Measurements from ENCODE around the gene USP24.

DNA sequence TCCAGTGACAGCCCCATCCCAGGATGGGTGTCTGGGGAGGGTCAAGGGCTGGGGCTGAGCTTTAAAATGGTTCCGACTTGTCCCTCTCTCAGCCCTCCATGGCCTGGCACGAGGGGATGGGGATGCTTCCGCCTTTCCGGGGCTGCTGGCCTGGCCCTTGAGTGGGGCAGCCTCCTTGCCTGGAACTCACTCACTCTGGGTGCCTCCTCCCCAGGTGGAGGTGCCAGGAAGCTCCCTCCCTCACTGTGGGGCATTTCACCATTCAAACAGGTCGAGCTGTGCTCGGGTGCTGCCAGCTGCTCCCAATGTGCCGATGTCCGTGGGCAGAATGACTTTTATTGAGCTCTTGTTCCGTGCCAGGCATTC, 151.6 kb downstream of the USP24 start:
- TF ChIP-seq, protein P1, sequence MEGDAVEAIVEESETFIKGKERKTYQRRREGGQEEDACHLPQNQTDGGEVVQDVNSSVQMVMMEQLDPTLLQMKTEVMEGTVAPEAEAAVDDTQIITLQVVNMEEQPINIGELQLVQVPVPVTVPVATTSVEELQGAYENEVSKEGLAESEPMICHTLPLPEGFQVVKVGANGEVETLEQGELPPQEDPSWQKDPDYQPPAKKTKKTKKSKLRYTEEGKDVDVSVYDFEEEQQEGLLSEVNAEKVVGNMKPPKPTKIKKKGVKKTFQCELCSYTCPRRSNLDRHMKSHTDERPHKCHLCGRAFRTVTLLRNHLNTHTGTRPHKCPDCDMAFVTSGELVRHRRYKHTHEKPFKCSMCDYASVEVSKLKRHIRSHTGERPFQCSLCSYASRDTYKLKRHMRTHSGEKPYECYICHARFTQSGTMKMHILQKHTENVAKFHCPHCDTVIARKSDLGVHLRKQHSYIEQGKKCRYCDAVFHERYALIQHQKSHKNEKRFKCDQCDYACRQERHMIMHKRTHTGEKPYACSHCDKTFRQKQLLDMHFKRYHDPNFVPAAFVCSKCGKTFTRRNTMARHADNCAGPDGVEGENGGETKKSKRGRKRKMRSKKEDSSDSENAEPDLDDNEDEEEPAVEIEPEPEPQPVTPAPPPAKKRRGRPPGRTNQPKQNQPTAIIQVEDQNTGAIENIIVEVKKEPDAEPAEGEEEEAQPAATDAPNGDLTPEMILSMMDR (optimal IDR thresholded peaks at IDR 0.05 in 1 of 3, IDR thresholded peaks at IDR 0.05 in 1 of 3, conservative IDR thresholded peaks at IDR 0.05 in 1 of 3; ENCODE audit: extremely low read depth in 1 of 3, insufficient read depth in 2 of 3, low read length in 3 of 3), result no peak
- no peak for TF ChIP-seq EZH2 (IDR thresholded peaks at IDR 0.05; ENCODE audit: low read length)

All from keratinocyte (primary cell).